Parathyroid adenoma (tissue), 2 donors: ENCODE measurements around the gene CASKIN2.
A peak's percentile ranks its signal among the peaks of the same experiment; 100 is the strongest.

Experiments
- H2AFZ ChIP-seq: fragments of 300-600 bp; sonication (generic); one replicate; pipeline ENCODE4 v1.7.0; 2017; ENCODE audit warnings: antibody characterized with exemption, mild to moderate bottlenecking
- H3K27ac ChIP-seq: fragments of 300-600 bp; sonication (generic); one replicate; pipeline ENCODE4 v1.7.0; 2017
- H3K27me3 ChIP-seq: fragments of 300-600 bp; sonication (generic); one replicate; pipeline ENCODE4 v1.7.0; 2017; ENCODE audit warnings: low read length; ENCODE audit not compliant: control insufficient read depth, insufficient read depth
- H3K36me3 ChIP-seq: fragments of 300-600 bp; sonication (generic); one replicate; pipeline ENCODE4 v1.7.0; 2017; ENCODE audit warnings: low read length; ENCODE audit not compliant: control insufficient read depth, insufficient read depth
- H3K4me1 ChIP-seq: fragments of 300-600 bp; sonication (generic); one replicate; pipeline ENCODE4 v1.7.0; 2017; ENCODE audit warnings: control low read depth
- H3K4me2 ChIP-seq: fragments of 300-600 bp; sonication (generic); one replicate; pipeline ENCODE4 v1.7.0; 2017; ENCODE audit warnings: low read length
- H3K4me3 ChIP-seq: fragments of 300-600 bp; sonication (generic); one replicate; pipeline ENCODE4 v1.7.0; 2017; ENCODE audit warnings: low read depth, low read length
- H3K79me2 ChIP-seq: fragments of 300-600 bp; sonication (generic); one replicate; pipeline ENCODE4 v1.7.0; 2017; ENCODE audit warnings: control low read depth
- H3K9ac ChIP-seq: fragments of 300-600 bp; sonication (generic); one replicate; pipeline ENCODE4 v1.7.0; 2017; ENCODE audit warnings: mild to moderate bottlenecking
- H3K9me3 ChIP-seq: fragments of 300-600 bp; sonication (generic); one replicate; pipeline ENCODE4 v1.7.0; 2017; ENCODE audit warnings: low read length; ENCODE audit not compliant: control insufficient read depth
- TF ChIP-seq, protein P1 (sequence below): fragments of 300-600 bp; sonication (generic); IDR thresholded peaks from one replicate; pipeline ENCODE4 v1.7.0; 2017; ENCODE audit warnings: antibody characterized with exemption, mild to moderate bottlenecking
- donor health status: primary hyperparathyroidism.

Gene CASKIN2

DNA sequence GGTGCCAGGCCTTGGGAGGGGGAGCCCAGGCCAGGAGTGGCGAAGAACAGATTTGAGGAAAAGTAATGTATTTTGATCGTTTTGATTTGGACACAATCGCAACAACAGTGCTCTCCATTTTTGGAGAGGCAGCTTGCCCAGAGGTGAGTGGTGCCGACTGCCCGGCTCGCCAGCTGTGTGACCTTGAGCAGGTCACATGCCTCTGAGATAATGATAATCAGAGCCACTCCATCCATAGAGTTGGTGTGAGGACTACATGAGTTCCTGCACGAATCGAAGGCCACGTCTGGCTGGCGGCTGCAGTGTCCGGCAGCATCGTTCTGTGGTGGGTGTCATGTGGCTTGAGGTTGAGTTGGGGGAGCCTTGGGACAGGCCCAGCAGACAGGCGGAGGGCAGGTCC lies 30.8 kb upstream of the CASKIN2 start:
- Histone ChIP-seq H3K9ac (no peak overlapping the region), H3K79me2 (peaks cover under 1% of the 10 kb centered on the region), H3K4me2 (peak overlapping the region; percentile 1), H3K36me3 (no peaks in the 10 kb centered on the region), H3K9me3 (no peaks in the 10 kb centered on the region), H3K27ac (no peak overlapping the region), H3K4me3 (no peak overlapping the region), H3K27me3 (no peaks in the 10 kb centered on the region), H2AFZ (no peak overlapping the region), H3K4me1 (peaks cover 21% of the 10 kb centered on the region)
- TF ChIP-seq, protein P1, sequence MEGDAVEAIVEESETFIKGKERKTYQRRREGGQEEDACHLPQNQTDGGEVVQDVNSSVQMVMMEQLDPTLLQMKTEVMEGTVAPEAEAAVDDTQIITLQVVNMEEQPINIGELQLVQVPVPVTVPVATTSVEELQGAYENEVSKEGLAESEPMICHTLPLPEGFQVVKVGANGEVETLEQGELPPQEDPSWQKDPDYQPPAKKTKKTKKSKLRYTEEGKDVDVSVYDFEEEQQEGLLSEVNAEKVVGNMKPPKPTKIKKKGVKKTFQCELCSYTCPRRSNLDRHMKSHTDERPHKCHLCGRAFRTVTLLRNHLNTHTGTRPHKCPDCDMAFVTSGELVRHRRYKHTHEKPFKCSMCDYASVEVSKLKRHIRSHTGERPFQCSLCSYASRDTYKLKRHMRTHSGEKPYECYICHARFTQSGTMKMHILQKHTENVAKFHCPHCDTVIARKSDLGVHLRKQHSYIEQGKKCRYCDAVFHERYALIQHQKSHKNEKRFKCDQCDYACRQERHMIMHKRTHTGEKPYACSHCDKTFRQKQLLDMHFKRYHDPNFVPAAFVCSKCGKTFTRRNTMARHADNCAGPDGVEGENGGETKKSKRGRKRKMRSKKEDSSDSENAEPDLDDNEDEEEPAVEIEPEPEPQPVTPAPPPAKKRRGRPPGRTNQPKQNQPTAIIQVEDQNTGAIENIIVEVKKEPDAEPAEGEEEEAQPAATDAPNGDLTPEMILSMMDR = no peak

DNA sequence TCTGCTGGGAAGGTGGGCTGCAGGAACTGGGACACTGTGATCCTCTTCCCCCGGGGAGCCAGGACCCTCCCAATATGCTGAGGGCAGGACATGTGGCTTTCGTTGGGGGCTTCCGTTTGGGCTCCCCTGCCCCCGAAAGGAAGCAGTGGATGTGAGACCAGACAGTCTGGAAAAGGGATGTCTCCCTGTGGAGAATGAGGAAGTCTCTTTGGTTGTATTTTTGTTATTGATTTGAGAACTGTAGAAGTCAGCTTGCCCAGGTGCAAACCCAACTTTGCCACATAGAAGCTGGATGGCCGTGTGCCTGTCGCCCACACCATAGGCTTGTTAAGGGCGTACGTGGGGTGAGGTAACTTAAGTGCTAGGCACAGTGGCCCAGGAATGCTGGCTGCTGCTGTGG lies 28.9 kb upstream of the CASKIN2 start:
- Histone ChIP-seq H3K4me1 (peaks cover 18% of the 10 kb centered on the region), H3K27ac (no peak overlapping the region), H3K79me2 (peaks cover 8% of the 10 kb centered on the region), H3K9me3 (no peaks in the 10 kb centered on the region), H3K36me3 (no peaks in the 10 kb centered on the region), H3K9ac (no peak overlapping the region), H3K4me3 (no peak overlapping the region), H3K4me2 (no peak overlapping the region), H3K27me3 (no peaks in the 10 kb centered on the region), H2AFZ (no peak overlapping the region)
- TF ChIP-seq, protein P1 = no peak

DNA sequence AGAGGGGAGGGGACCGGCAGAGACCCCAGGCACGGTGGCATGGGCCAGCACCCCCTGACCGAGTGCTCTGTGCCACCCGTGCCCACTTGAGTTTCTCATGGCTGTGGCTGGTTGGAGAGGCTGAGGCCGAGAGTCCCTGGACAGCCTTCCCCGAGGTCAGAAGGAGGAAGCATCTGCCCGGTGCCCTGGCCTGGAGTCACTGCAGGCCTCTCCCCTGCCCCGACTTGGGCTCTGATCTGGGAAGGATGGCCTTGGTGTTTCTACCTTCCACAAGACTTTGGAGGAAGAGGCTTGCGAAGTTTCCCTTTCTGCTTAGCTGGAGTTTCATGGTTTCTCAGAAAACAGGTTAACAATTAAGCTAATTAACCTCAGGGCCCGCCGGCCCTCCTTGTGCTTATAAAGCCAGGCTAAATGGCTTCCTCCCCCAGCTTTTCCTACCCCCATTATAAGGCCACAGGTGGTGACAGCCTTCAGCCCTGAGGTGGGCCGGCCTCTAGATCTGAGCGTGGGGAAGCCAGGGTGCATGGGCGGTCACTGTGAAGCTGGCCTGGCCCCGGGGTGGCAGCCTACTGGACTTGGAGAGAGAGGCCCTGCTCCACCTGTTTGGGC lies 27.5 kb upstream of the CASKIN2 start:
- Histone ChIP-seq H3K27me3 (no peaks in the 10 kb centered on the region), H3K4me2 (no peak overlapping the region), H2AFZ (no peak overlapping the region), H3K9ac (no peak overlapping the region), H3K4me3 (no peak overlapping the region), H3K27ac (no peak overlapping the region), H3K4me1 (peaks cover 13% of the 10 kb centered on the region), H3K36me3 (no peaks in the 10 kb centered on the region), H3K9me3 (no peaks in the 10 kb centered on the region), H3K79me2 (peaks cover 10% of the 10 kb centered on the region)
- TF ChIP-seq, protein P1 = no peak

DNA sequence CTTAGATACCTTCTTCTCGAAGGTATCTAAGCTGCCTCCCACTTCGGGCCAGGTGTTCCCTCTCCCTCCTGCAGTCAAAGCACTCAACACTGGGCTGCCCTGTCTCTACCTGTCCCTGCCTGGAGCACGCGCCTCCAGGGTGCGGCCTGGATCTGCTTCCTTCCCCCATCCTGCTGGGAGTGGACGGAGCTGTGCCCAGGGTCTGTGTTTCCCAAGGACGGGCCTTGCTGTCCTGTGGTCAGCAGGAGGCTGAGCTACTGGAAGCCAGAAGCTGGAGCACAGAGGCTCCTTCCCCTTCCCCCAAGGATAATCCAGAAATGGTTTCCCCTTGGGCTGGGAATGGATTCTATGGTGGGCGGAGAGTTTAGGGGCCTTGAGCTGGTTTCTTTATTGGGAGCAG lies 26.9 kb upstream of the CASKIN2 start:
- H3K27ac ChIP-seq = no peak overlapping the region
- peaks cover 13% of the 10 kb centered on the region for H3K4me1 ChIP-seq
- no peak overlapping the region for H3K9ac ChIP-seq
- H3K4me2 ChIP-seq = no peak overlapping the region
- H2AFZ ChIP-seq = no peak overlapping the region
- H3K9me3 ChIP-seq = no peaks in the 10 kb centered on the region
- H3K79me2 ChIP-seq = peaks cover 12% of the 10 kb centered on the region
- H3K4me3 ChIP-seq = no peak overlapping the region
- H3K36me3 ChIP-seq = no peaks in the 10 kb centered on the region
- H3K27me3 ChIP-seq = no peaks in the 10 kb centered on the region
- TF ChIP-seq, protein P1 = no peak

DNA sequence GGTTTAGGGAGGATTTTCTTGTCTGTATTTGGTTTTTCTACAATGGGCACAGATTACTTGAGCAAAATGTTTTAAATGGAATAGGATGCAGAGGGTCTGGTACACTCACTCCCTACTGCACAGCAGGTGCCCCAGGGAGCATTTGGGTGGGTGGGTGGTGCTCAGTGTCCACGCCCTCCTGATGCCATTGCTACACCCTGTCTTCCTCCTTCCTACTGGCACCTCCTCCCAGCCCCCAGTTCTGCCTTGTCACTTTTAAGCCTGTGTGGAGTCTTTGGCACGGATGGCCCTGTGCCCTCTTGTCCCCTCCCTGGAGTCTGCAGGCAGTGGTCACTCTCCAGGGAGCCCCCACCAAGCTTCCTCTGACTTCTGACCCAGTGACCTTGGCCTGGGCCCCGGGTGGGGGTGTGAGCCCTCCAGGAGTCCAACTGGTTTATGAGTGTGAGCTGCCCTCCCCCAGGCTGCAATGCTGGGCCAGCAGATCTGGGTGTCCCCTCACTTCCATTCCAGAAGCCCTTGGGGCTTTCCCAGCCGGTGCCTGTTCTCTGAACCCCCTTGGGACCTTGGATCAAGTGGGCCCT lies 25.7 kb upstream of the CASKIN2 start:
- H3K9ac ChIP-seq = no peak overlapping the region
- peak overlapping the region; percentile 45 for H3K4me2 ChIP-seq
- H3K79me2 ChIP-seq = peaks cover 15% of the 10 kb centered on the region
- no peak overlapping the region for H3K27ac ChIP-seq
- H3K4me3 ChIP-seq = no peak overlapping the region
- no peak overlapping the region for H2AFZ ChIP-seq
- no peaks in the 10 kb centered on the region for H3K36me3 ChIP-seq
- no peaks in the 10 kb centered on the region for H3K27me3 ChIP-seq
- no peaks in the 10 kb centered on the region for H3K9me3 ChIP-seq
- TF ChIP-seq, protein P1 = no peak
- H3K4me1 ChIP-seq = peaks cover 13% of the 10 kb centered on the region
